HFFc6 (cell line): ENCODE data around the gene EARS2. TPM values are rescaled to one million over a fixed set of nuclear protein-coding genes. Genes with fewer than 3 reads are reported as not detected.
A peak's percentile ranks its signal among the peaks of the same experiment; 100 is the strongest.
"Not testable (repeated sequence)": the region's sequence is repeated elsewhere in the genome, so short reads cannot be mapped to it uniquely, and the experiment has no call there.

Experiments used
- DNase-seq: peaks from one replicate; pipeline ENCODE4 v3.0.0-alpha.2; 2018
- H3K27ac Mint-ChIP-seq: 2 replicates; pipeline ENCODE4 v1.8.0; 2020; ENCODE audit warnings: mild to moderate bottlenecking, mixed read lengths
- H3K27me3 Mint-ChIP-seq: 2 replicates; pipeline ENCODE4 v1.8.0; 2021; ENCODE audit warnings: mild to moderate bottlenecking, moderate library complexity, mixed read lengths; ENCODE audit not compliant: insufficient read depth
- H3K36me3 Mint-ChIP-seq: 2 replicates; pipeline ENCODE4 v1.8.0; 2021; ENCODE audit warnings: low read depth, mixed read lengths
- H3K4me1 Mint-ChIP-seq: 2 replicates; pipeline ENCODE4 v1.8.0; 2020; ENCODE audit warnings: low read depth, mixed read lengths
- H3K4me3 Mint-ChIP-seq: 2 replicates; pipeline ENCODE4 v1.8.0; 2020; ENCODE audit warnings: mild to moderate bottlenecking, moderate library complexity, mixed read lengths
- H3K9me3 Mint-ChIP-seq: 2 replicates; pipeline ENCODE4 v1.8.0; 2020; ENCODE audit warnings: mild to moderate bottlenecking, mixed read lengths
- CTCF ChIP-seq: fragments of 200-600 bp; sonication (generic); IDR thresholded peaks from 2 replicates; pipeline ENCODE4 v1.5.0; 2021; ENCODE audit warnings: antibody characterized with exemption, mild to moderate bottlenecking
- total RNA-seq, 6 experiments: library from RNA; stranded (reverse); fragmentation: NEBNext Ultra II Directional; extraction: Animal tissue kit (Norgen Biotek cat#: 25700); gene quantifications; 2 replicates in 1 of 6; 3 replicates in 5 of 6; pipeline ENCODE4 v1.2.3, GENCODE V29; 2021

The EARS2 gene
- total RNA-seq, 6 experiments from 2014 or later: 22.1 to 30.8 (median 27.0) TPM

DNA sequence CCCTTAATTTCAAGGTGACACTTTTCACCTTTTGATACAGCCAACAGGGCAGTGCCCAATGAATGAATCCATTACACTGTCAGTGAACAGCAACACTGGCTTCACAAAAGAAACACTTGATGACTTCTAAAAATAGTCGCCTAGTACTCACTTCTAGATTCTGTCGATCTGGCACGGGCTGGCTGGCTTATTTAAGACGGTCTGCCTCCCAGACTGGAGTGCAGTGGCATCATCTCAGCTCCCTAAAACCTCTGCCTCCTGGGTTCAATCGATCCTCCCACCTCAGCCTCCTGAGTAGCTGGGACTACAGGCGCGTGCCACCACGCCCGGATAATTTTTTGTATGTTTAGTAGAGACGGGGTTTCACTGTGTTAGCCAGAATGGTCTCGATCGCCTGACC lies 37.0 kb upstream of the EARS2 start:
- DNase-seq: no peak
- no peaks in the 10 kb centered on the region; the same call in 1 of the 2 replicates for H3K27me3 Mint-ChIP-seq
- no peaks in the 10 kb centered on the region for H3K9me3 Mint-ChIP-seq
- peaks cover 29% of the 10 kb centered on the region for H3K36me3 Mint-ChIP-seq
- H3K4me3 Mint-ChIP-seq: no peak overlapping the region
- no peak overlapping the region for H3K27ac Mint-ChIP-seq
- H3K4me1 Mint-ChIP-seq: peaks cover 23% of the 10 kb centered on the region
- no peak for TF ChIP-seq CTCF

- peaks cover 38% of the 10 kb centered on the region for H3K36me3 Mint-ChIP-seq
- TF ChIP-seq CTCF: no peak
Observed at GRCh38 chr16:23590181-23590580, 33.0 kb upstream of the EARS2 start.

GRCh38 chr16:23587726-23588125 lies 30.6 kb upstream of the EARS2 start:
- Mint-ChIP-seq H3K27me3 (no peaks in the 10 kb centered on the region), H3K9me3 (no peaks in the 10 kb centered on the region), H3K4me3 (peak overlapping the region; percentile 63), H3K36me3 (peaks cover 41% of the 10 kb centered on the region), H3K4me1 (peaks cover 48% of the 10 kb centered on the region), H3K27ac (peak overlapping the region; percentile 86)
- peak; percentile 92 for DNase-seq
- no peak for TF ChIP-seq CTCF

More at GRCh38 chr16:23590181-23590580, 33.0 kb upstream of the EARS2 start:
- Mint-ChIP-seq H3K27me3 (no peaks in the 10 kb centered on the region; the same call in 1 of the 2 replicates), H3K4me3 (no peak overlapping the region), H3K27ac (no peak overlapping the region), H3K4me1 (peaks cover 37% of the 10 kb centered on the region), H3K9me3 (no peaks in the 10 kb centered on the region)
- DNase-seq: no peak

DNA sequence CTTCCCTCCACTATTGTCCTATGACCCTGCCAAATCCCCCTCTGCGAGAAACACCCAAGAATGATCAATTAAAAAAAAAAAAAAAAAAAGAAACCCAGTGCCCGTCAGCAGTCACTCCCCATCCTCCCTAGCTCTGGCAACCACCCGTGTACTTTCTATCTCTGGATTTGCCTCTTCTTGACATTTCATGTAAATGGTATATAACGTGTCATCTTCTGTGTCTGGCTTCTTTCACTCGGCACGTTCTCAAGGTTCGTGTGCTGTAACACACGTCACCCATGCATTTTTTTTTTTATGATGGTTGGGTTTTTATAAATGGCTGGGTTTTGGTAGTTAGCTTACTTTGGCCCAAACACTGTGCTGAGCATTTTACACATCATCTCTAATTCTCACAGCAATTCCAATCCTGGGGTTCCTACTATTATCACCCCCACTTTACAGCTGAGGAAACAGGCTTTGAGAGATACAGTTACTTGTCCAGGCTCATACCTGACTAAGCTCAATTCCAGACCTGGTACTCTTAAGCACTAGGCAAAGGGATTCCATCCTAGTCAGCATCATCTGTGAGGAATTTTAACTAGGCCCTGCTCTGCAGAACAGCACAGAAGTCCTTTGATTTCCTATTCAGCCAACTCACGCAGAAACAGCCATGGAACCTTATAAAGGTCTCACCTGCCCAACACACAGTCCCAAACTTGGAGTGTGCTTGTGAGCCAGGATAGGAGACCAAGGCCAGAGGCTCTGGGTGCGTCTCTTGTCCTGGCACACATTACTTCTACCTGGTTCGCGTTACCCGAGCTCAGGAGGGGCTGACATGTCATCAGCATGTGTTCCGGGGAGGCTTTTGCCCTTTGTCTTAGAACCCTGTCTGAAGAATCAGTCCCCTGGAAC lies 27.3 kb upstream of the EARS2 start:
- Mint-ChIP-seq H3K27ac (peak overlapping the region; percentile 51), H3K4me1 (peaks cover 39% of the 10 kb centered on the region), H3K4me3 (no peak overlapping the region), H3K36me3 (peaks cover 26% of the 10 kb centered on the region), H3K27me3 (no peaks in the 10 kb centered on the region), H3K9me3 (no peaks in the 10 kb centered on the region)
- no peak for TF ChIP-seq CTCF
- DNase-seq: peak; percentile 32

GRCh38 chr16:23583271-23583670 lies 26.1 kb upstream of the EARS2 start:
- H3K27ac Mint-ChIP-seq: not testable (repeated sequence)

GRCh38 chr16:23581764-23582163 lies 24.6 kb upstream of the EARS2 start:
- DNase-seq: no peak
- Mint-ChIP-seq H3K36me3 (peaks cover 20% of the 10 kb centered on the region), H3K4me3 (no peak overlapping the region), H3K27ac (no peak overlapping the region), H3K27me3 (no peaks in the 10 kb centered on the region), H3K4me1 (peaks cover 12% of the 10 kb centered on the region), H3K9me3 (no peaks in the 10 kb centered on the region)
- no peak for TF ChIP-seq CTCF

More at GRCh38 chr16:23583271-23583670, 26.1 kb upstream of the EARS2 start:
- H3K9me3 Mint-ChIP-seq, H3K4me3 Mint-ChIP-seq, H3K27me3 Mint-ChIP-seq, DNase-seq: not testable (repeated sequence)
- peaks cover 29% of the 10 kb centered on the region for H3K36me3 Mint-ChIP-seq
- peaks cover 27% of the 10 kb centered on the region for H3K4me1 Mint-ChIP-seq
